Measurements from ENCODE around the gene SPTSSA. TPM values are rescaled to one million over a fixed set of nuclear protein-coding genes. Genes with fewer than 3 reads are reported as not detected.
A peak's percentile ranks its signal among the peaks of the same experiment; 100 is the strongest.
"Not testable (repeated sequence)": the region's sequence is repeated elsewhere in the genome, so short reads cannot be mapped to it uniquely, and the experiment has no call there.

Gene SPTSSA
- total RNA-seq, 1 experiment from 2014 or later, result 25.0 TPM

DNA sequence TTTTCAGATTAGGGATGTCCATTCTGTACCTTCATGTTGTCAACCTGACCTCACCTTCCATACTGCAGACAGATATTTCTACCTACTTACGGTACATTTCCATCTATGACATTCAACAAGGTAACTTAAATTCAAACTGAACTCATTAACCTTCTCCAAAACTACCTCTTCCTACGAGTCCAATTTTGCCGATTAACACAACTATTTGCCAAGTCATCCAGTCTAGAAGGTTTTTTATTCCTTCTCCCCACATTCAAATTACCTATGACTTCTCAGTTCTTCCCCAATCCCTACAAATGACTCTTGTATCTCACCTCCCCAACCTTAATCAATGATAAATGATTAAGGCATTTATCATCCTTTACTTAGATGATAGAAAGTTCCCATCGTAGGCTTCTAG is 23.6 kb downstream of the SPTSSA start:
- in situ Hi-C loops (cut with HindIII; ENCODE audit: low pct_unique_long_range_greater_than_20kb, low sequenced_read_pairs), result no loop called here
- DNase-seq (ENCODE audit: low read depth), result no peak

DNA sequence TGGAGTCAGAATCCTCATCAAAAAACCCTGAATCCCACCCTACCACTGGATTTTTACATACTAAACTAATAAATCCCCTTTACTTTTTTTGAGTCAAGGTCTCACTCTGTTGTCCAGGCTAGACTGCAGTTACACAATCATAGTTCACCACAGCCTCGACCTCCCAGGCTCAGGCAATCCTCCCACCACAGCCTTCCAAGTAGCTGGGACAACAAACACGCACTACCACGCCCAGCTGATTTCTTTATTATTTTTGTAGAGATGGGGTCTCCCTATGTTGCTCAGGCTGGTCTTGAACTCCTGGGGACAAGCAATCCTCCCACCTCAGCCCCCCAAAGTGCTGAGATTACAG is 24.3 kb downstream of the SPTSSA start:
- in situ Hi-C loops (cut with HindIII; ENCODE audit: low pct_unique_long_range_greater_than_20kb, low sequenced_read_pairs), result no loop called here
- no peak for DNase-seq (ENCODE audit: low read depth)

DNA sequence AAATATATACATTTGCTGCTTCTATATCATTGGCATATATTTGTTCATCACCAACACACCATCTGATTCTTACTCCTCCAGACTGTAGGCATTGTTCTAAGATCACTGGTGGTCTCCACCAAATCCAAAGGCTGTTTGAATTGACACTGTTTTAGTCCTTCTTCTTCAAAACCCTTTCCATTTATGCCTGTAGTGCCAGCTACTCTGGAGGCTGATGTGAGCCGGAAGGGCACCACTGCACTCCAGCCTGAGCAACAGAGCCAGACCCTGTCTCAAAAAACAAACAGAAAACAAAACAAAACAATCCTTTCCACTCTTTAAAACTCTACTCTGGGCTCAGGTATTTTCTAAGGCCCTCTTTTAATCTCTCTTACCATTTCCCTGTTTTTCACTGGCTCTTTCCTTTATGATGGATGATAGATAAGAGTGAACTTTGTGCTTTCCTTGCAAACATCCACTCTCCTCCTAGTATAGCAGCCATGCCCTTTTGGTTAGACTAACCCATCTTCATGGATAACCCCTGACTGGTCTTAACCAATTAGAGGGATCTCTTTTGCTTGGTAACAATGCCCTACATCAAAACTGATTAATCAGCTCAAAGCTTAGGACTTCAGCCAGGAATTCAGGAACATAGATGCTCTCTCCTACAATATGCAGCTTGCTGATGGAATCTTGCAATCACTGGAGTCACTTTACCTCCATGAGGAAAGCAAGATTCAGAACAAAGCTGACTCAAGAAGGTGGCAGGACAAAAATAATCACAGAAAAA is 24.9 kb downstream of the SPTSSA start:
- in situ Hi-C loops (cut with HindIII; ENCODE audit: low pct_unique_long_range_greater_than_20kb, low sequenced_read_pairs), result no loop called here
- no peak for DNase-seq (ENCODE audit: low read depth)

DNA sequence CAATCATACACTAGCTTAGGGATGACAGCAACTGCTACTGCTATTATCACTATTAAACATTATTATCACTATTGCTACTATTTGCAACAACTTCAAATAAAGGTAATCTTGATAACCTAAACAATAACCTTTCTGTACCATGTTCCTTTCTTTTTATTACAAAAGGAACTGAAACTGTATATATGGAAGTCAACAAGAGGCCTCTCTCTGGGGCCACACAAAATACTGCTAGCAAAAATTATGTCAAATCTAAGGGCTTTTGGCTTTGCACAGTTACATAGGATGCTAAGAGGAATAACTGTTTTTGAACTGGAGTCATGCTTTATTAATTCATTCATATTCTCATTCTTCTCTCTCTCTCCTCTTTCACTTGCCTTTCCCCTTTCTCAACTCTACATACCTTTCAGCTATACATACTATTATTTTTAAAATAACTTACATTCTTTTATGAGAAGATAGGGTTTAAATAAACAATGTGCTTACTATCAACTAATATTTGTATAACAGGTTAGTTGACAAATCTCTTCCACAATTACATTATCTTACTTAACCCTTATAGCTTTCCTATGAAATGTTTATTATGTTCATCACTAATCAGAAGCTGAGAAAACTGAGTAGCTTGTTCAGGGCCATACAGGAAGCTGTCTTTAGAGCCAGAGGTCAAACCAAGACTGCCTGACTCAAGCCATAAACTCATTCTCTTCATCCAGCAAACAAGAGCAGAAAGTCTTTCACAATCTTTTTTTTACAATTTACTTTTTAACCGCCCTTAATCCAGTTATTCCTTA is 25.7 kb downstream of the SPTSSA start:
- in situ Hi-C loops (cut with HindIII; ENCODE audit: low pct_unique_long_range_greater_than_20kb, low sequenced_read_pairs), result no loop called here
- no peak for DNase-seq (ENCODE audit: low read depth)

DNA sequence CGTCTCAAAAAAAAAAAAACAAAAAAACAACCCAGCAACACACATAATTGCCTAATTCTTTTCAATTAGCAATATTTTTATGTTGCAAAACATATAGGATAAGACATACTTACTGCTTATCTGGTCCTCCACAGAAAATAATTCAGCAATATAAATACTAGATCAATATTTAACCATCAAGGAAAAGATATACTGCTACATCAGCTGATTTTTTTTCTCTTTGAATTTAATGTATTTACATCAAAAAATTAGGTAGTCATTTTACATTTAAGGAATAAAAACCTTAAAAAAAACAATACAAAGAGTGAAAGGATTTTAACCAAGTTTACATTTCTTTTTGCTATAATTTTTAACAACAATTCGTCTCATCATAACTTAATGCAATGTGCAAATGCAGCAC is 28.1 kb downstream of the SPTSSA start:
- in situ Hi-C loops (cut with HindIII; ENCODE audit: low pct_unique_long_range_greater_than_20kb, low sequenced_read_pairs), result no loop called here
- DNase-seq (ENCODE audit: low read depth), result no peak

DNA sequence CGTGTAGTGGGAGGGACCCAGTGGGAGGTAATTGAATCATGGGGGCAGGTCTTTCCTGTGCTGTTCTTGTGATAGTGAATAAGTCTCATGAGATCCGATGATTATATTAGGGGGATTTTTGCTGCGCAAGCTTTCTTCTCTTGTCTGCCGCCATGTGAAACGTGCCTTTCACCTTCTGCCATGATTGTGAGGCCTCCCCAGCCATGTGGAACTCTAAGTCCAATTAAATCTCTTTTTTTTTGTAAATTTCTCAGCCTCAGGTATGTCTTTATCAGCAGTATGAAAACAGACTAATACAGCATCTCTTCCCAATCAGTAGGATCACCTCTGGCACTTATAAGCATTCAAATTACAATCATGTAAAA is 34.0 kb downstream of the SPTSSA start:
- in situ Hi-C loops (cut with HindIII; ENCODE audit: low pct_unique_long_range_greater_than_20kb, low sequenced_read_pairs), result not testable (repeated sequence)

DNA sequence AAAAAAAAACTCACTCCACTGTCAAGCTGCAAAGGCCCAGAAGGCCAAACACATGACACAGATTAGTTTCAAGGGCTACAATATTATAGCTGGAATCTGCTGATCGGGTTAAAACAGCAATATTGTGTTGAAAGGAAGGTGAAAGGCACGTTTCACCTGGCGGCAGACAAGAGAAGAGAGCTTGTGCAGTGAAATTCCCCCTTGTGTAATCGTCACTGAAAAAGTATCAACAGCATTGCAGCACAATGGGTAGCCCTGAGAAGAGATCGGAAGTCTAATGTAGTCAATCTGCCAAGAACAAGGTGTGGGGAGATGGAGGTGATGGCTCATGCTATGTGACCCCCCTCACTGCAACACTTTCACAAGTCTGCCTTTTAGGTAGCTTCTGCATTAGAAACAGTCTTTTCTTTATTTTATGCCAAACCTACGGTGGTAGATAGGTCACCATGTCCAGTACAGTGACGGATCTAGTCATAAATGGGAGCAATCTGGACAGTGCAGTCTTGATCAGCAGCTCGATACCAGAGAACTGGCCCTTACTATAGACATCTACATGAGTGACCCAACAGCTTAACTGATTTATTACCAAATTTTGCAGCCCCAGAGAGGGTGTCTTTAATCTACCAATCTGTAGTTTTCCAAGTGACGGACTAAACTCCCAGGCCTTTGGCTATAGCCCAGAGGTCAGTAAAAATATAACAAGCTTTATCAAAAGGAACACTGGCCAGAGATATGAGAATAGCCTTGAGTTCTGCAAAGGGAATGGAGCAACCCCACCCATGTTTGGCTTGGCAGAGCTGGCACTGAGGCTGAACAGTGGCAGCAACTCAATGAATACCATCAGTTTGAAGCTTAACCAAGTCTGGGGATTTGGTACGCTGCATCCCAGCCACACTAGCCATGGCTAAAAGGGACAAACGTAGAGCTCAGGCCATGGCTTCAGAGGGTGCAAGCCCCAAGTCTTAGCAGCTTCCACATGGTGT is 35.4 kb downstream of the SPTSSA start:
- in situ Hi-C loops (cut with HindIII; ENCODE audit: low pct_unique_long_range_greater_than_20kb, low sequenced_read_pairs), result no loop called here
- no peak for DNase-seq (ENCODE audit: low read depth)

More for the DNA sequence above, 34.0 kb downstream of the SPTSSA start:
- DNase-seq (ENCODE audit: low read depth), result not testable (repeated sequence)

DNA sequence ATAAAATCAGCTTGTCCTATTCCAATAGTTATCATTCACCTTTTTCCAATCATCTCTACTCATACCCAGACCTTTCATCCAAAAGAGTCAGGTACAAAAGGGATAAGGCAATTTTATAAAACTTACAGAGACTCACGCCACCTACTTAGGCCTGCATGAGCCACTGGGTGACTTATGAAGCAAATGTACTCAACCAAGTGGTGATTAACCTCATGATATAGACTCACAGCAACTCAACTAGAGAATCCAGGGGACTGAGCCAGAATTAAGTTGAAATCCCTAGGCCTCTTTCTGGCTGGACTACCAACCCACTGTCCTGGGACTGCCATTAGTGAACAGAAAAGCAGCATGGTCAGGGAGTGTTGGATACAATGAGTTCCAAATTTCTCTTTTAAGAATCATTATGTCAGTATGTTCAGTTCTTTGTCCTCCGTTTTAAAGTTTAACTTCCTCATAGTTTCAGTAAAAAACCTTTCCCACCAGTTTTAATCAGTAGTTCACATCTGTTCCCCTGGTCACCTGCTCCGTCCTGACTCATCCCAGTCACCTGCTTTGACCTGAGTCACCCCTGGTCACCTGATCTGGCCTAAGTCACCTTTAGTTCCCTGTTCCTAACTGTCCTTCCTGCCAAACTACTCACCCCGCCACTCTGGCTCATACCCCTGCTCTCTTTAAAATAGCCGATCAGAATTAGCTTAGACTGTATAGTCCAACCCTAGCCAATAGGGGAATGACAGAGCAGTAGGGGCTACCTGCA is 36.8 kb downstream of the SPTSSA start:
- in situ Hi-C loops (cut with HindIII; ENCODE audit: low pct_unique_long_range_greater_than_20kb, low sequenced_read_pairs), result no loop called here
- peak; percentile 31 for DNase-seq (ENCODE audit: low read depth)

DNA sequence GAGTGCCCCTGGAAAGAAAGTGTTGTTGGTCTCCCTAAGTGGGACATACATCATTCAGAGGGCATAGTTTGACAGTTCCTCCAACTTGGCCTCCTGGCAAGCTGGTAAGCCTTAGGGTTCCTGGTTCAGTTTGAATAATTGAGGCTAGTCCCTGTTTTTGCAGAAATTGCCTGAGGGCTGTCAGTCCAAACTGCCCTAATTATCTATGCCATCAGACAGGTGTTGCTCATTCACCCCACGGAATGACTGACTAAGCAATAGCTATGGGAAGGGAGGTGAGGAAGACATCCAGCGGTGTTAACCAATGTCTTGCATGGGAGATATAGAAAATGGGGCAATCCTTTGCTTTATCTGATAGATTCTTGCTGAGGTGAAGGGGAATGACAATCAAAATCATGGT is 37.6 kb downstream of the SPTSSA start:
- in situ Hi-C loops (cut with HindIII; ENCODE audit: low pct_unique_long_range_greater_than_20kb, low sequenced_read_pairs), result no loop called here
- DNase-seq (ENCODE audit: low read depth), result no peak

DNA sequence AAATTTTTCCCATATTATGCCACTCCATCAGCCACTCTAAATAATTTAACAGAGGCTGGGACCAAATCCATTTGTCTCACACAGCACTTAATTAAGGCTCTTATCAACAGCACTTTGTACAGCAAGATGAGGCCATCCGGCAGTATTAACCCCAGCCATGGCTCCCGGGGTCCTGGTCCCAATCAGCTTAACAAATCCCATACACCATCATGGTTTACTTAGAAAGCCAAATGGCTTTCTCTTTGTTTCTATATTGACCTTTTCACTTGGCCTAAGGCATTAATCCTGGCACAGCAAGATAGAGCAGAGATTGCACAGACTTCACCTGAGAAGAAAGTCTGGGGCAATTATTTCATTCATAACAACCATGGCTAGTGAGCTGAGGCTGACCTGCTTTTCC is 38.6 kb downstream of the SPTSSA start:
- in situ Hi-C loops (cut with HindIII; ENCODE audit: low pct_unique_long_range_greater_than_20kb, low sequenced_read_pairs), result no loop called here
- no peak for DNase-seq (ENCODE audit: low read depth)

DNA sequence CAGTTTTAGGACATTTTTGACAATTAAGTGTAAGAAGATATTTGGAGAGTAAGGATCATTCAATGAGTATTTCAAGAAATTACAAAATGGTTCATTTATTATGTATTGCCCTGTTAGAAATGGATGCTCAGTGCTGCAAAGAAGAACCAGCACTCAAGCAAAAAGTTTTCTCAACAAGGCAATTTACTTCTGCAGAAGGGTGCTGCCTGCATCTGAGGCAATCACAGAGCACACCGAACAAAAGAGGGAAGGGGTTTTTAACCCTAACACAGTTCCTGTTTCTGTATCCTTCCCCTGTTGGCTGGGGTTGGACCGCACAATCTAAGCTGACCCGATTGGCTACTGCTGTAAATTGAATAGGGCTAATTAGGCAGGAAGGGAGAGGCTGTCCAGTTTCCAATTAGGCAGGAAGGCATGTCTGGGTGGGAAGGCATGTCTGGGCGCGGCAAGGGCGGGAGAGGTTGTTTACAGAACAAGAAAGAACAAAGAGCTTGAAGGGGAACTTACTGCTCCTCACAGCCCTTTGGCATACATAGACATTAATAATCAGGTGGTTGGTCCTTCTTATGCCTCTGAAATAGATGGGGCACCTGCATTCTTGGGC is 41.4 kb downstream of the SPTSSA start:
- in situ Hi-C loops (cut with HindIII; ENCODE audit: low pct_unique_long_range_greater_than_20kb, low sequenced_read_pairs), result no loop called here

DNA sequence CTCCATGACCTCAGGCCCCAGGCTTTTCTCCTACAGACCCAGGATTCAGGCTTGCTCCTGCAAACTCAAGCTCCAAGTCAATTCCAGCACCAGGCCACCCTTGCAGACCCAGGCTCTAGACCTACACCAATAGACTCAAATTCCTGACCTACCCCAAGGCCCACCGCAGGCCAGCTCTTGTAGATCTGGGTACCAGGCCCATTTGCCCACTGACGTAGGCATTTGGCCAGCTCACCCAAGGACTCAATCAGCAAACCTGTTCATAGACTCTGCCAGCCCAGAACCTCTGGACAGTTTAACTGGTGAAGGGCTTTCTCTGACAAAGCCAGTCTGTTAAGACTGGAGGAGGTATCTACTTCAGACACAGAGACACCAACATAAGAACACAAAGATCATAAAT is 52.3 kb downstream of the SPTSSA start:
- in situ Hi-C loops (cut with HindIII; ENCODE audit: low pct_unique_long_range_greater_than_20kb, low sequenced_read_pairs), result no loop called here

More for the DNA sequence above, 41.4 kb downstream of the SPTSSA start:
- no peak for DNase-seq (ENCODE audit: low read depth)

DNA sequence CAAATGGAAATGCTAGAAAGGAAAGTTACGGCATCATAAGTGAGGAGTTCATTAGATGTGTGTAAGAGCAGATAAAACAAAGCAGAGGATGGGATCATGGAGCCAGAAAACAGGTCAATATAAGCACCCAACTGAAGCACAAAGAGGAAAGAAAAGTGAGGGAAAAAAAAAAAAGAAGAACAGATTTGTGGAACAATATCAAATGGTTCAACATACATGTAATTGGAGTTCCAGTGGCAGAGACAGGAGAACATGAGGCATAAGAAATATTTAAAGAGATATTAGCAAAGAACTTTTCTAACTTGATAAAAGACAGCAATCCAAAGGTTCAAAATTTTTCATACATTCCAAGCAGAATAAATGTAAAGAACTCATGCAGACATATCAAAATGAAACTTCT is 54.1 kb downstream of the SPTSSA start:
- no peak for DNase-seq (ENCODE audit: low read depth)
- in situ Hi-C loops (cut with HindIII; ENCODE audit: low pct_unique_long_range_greater_than_20kb, low sequenced_read_pairs), result no loop called here

More for the DNA sequence above, 52.3 kb downstream of the SPTSSA start:
- no peak for DNase-seq (ENCODE audit: low read depth)

DNA sequence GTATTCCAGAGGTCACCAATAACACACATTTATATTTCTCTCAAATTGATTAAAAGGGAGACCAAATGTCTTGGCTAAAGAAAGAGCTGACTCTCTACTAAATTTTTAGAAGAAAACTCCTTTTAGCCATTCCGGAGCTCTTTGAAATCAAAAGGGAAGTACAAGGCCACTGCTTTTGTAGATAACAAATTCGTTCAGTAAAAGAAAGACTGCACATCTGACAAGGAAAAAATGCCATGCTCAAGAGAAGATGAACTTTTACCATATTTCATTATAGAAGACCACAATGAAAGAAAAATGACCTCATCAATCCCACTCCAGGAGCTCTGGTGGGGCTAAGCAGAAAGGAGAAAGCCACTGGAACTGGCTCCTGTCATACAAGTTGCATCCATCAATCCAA is 57.6 kb downstream of the SPTSSA start:
- no peak for DNase-seq (ENCODE audit: low read depth)
- in situ Hi-C loops (cut with HindIII; ENCODE audit: low pct_unique_long_range_greater_than_20kb, low sequenced_read_pairs), result no loop called here

DNA sequence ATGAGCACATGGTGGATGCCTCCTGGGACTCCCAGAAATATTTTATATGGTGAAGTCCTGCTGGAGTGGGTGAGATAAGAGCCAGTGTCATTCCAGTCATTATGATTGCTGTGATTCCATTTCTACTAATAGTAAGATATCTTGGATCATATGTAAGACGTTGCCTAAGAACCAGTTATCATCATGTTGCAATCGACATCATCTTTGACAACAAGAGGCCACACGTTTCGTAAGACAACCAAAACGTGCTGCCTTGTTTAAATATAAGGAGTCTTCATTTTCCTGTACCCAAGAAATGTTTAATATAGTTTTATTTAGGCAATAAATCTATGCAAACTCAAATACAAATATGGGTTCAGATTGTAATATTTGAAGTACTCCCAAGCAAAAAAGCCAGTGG is 58.4 kb downstream of the SPTSSA start:
- no peak for DNase-seq (ENCODE audit: low read depth)
- in situ Hi-C loops (cut with HindIII; ENCODE audit: low pct_unique_long_range_greater_than_20kb, low sequenced_read_pairs), result no loop called here

DNA sequence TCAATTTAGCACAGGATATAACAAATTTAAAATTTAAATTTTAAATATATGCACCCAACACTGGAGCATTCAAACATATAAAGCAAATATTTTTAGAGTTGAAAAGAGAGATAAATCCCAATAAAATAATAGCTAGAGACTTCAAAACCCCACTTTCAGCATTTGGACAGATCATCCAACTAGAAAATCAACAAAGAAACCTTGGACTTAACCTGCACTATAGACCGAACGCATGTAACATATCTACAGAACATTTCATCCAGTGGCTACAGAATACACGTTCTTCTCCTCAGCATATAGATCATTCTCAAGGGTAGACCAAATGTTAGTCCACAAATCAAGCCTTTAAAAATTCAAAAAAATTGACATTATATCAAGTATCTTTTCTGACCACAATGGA is 64.0 kb downstream of the SPTSSA start:
- DNase-seq (ENCODE audit: low read depth), result no peak
- in situ Hi-C loops (cut with HindIII; ENCODE audit: low pct_unique_long_range_greater_than_20kb, low sequenced_read_pairs), result no loop called here

DNA sequence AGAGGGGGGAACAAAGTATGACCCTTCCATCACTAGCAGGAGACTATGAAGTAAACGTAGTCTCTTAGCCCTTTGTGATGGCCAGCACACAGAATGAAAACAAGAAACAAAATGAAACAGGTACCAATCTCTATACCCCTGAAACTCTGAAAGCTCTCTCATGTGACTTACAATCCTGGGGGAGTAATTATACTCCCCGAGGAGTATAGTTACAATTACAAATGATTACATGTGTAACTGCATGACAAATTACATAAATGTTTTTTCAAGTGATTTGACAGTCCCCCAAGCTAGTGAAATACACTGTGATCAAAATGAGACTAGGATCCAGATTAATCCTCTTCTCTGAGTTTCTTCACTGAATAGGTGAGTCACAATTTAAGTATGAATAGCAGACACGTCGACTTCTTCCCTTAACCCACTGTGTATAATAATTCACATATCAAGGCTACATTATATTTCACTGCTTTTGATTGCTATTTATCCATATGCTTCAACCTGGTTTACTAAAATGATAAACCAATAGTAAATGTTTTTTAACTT is 74.0 kb downstream of the SPTSSA start:
- in situ Hi-C loops (cut with HindIII; ENCODE audit: low pct_unique_long_range_greater_than_20kb, low sequenced_read_pairs), result no loop called here
- DNase-seq (ENCODE audit: low read depth), result no peak
